ENCODE results near the gene COX6B1.

GRCh38 chr19:35695895-35696422 lies 47.8 kb downstream of the COX6B1 start:
- TF ChIP-seq CTCF (conservative IDR thresholded peaks at IDR 0.05) = no peak
- no peak for TF ChIP-seq ZFX (IDR thresholded peaks at IDR 0.05)
